Mammary epithelial cell (primary cell): ENCODE measurements around the gene MYO3B.

Experiments
- EZH2 ChIP-seq: IDR thresholded peaks from 2 replicates; pipeline ENCODE4 v1.6.1; 2012; ENCODE audit warnings: low read length, inconsistent platforms, borderline replicate concordance
- TF ChIP-seq, protein P1 (sequence below), 2 donors: IDR thresholded peaks in 1 of 2; conservative IDR thresholded peaks in 1 of 2; 2 replicates each; pipeline ENCODE4 v1.5.1; 2011 to 2012; ENCODE audit warnings: inconsistent platforms in 2 of 2, low read length in 2 of 2, mild to moderate bottlenecking in 2 of 2, control low read depth in 1 of 2, low read depth in 1 of 2; ENCODE audit not compliant: insufficient read depth in 1 of 2; ENCODE audit errors: extremely low read depth in 1 of 2

DNA sequence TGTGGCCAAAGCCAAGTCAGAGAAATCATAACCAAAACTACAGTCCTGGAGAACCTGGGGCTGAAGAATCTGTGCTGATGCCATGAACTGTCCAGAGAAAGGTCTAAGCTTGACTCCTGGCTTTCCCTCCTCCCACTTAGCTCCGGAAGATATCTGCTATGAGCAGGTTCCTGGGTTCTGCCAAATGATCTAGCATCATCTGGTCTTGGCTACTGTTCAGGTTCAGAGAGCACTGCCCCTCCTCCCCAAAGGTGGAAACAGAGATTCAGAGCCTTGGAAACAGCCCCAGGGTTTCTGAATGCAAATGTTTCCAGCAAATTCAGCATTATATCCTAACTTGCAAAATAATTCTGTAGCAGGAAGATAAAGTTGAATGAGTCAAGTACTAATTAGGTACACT is 317.9 kb downstream of the MYO3B start:
- TF ChIP-seq EZH2: no peak
- TF ChIP-seq, protein P1, sequence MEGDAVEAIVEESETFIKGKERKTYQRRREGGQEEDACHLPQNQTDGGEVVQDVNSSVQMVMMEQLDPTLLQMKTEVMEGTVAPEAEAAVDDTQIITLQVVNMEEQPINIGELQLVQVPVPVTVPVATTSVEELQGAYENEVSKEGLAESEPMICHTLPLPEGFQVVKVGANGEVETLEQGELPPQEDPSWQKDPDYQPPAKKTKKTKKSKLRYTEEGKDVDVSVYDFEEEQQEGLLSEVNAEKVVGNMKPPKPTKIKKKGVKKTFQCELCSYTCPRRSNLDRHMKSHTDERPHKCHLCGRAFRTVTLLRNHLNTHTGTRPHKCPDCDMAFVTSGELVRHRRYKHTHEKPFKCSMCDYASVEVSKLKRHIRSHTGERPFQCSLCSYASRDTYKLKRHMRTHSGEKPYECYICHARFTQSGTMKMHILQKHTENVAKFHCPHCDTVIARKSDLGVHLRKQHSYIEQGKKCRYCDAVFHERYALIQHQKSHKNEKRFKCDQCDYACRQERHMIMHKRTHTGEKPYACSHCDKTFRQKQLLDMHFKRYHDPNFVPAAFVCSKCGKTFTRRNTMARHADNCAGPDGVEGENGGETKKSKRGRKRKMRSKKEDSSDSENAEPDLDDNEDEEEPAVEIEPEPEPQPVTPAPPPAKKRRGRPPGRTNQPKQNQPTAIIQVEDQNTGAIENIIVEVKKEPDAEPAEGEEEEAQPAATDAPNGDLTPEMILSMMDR (conservative IDR thresholded peaks at IDR 0.05 in 1 of 2, IDR thresholded peaks at IDR 0.05 in 1 of 2; ENCODE audit: extremely low read depth in 1 of 2, insufficient read depth in 1 of 2, low read depth in 1 of 2, low read length in 2 of 2): no peak
